CD4-positive, alpha-beta T cell treated with Interleukin-15 for 4 hours (primary cell): Measurements from ENCODE around the gene PF4V1.

Experiments used
- DNase-seq: peaks from one replicate; pipeline ENCODE4 v3.0.0-alpha.2; 2020; ENCODE audit warnings: low spot score

The PF4V1 gene

GRCh38 chr4:73847526-73848182 lies 5.4 kb upstream of the PF4V1 start:
- no peak for DNase-seq

- no peak for DNase-seq
Measured at GRCh38 chr4:73848183-73848777, 4.8 kb upstream of the PF4V1 start.

- DNase-seq = no peak
Measured at GRCh38 chr4:73850261-73850970, 2.7 kb upstream of the PF4V1 start.

- no peak for DNase-seq
Measured at GRCh38 chr4:73851293-73851692, 1.8 kb upstream of the PF4V1 start.

- DNase-seq = no peak
Measured at GRCh38 chr4:73852771-73853170, 325 bp upstream of the PF4V1 start.

GRCh38 chr4:73853718-73854473 lies 800 bp downstream of the PF4V1 start:
- no peak for DNase-seq

- no peak for DNase-seq
Measured at GRCh38 chr4:73855406-73855805, 2.3 kb downstream of the PF4V1 start.

GRCh38 chr4:73856518-73856917 lies 3.4 kb downstream of the PF4V1 start:
- no peak for DNase-seq

GRCh38 chr4:73859614-73860088 lies 6.6 kb downstream of the PF4V1 start:
- no peak for DNase-seq

- no peak for DNase-seq
Measured at GRCh38 chr4:73860181-73860580, 7.1 kb downstream of the PF4V1 start.

- DNase-seq = no peak
Measured at GRCh38 chr4:73860917-73861316, 7.8 kb downstream of the PF4V1 start.

- DNase-seq = no peak
Measured at GRCh38 chr4:73862322-73862721, 9.2 kb downstream of the PF4V1 start.

- DNase-seq = no peak
Measured at GRCh38 chr4:73864365-73864764, 11.3 kb downstream of the PF4V1 start.

GRCh38 chr4:73864961-73865360 lies 11.9 kb downstream of the PF4V1 start:
- DNase-seq = no peak

GRCh38 chr4:73865431-73866096 lies 12.5 kb downstream of the PF4V1 start:
- DNase-seq = no peak

- DNase-seq = no peak
Measured at GRCh38 chr4:73866246-73866645, 13.2 kb downstream of the PF4V1 start.

GRCh38 chr4:73867783-73868182 lies 14.7 kb downstream of the PF4V1 start:
- no peak for DNase-seq

- DNase-seq = no peak
Measured at GRCh38 chr4:73868206-73869129, 15.4 kb downstream of the PF4V1 start.

- no peak for DNase-seq
Measured at GRCh38 chr4:73869130-73870055, 16.3 kb downstream of the PF4V1 start, which contains the start of gene CXCL1. CXCL1 (plus strand) TSS chr4:73869393; CDS start chr4:73869471, 78 bp downstream.

- no peak for DNase-seq
Measured at GRCh38 chr4:73870260-73870659, 17.2 kb downstream of the PF4V1 start.
